ENCODE data around the gene NR2F1-AS1.

DNA sequence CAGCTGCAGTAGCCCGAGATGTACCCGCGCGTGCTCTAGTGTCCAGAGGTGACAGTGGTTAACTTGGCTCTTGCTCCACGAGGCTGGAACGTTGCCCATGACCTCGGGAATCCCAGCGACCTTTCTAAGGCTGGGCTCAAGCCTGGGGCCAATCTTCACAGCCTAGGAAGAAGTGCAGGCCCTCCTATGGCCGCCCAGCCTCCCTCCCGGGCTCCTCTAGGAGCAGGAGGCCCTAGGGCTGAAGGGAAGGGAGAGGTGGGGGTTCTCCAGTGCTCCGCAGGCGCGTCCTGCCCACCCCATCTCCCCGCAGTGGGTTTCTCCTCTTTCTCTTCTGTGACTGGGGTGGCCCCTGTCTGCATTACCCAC, 15.3 kb upstream of the NR2F1-AS1 start:
- TF ChIP-seq, protein P1, sequence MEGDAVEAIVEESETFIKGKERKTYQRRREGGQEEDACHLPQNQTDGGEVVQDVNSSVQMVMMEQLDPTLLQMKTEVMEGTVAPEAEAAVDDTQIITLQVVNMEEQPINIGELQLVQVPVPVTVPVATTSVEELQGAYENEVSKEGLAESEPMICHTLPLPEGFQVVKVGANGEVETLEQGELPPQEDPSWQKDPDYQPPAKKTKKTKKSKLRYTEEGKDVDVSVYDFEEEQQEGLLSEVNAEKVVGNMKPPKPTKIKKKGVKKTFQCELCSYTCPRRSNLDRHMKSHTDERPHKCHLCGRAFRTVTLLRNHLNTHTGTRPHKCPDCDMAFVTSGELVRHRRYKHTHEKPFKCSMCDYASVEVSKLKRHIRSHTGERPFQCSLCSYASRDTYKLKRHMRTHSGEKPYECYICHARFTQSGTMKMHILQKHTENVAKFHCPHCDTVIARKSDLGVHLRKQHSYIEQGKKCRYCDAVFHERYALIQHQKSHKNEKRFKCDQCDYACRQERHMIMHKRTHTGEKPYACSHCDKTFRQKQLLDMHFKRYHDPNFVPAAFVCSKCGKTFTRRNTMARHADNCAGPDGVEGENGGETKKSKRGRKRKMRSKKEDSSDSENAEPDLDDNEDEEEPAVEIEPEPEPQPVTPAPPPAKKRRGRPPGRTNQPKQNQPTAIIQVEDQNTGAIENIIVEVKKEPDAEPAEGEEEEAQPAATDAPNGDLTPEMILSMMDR (IDR thresholded peaks at IDR 0.05) = no peak
- TF ChIP-seq, protein P2, sequence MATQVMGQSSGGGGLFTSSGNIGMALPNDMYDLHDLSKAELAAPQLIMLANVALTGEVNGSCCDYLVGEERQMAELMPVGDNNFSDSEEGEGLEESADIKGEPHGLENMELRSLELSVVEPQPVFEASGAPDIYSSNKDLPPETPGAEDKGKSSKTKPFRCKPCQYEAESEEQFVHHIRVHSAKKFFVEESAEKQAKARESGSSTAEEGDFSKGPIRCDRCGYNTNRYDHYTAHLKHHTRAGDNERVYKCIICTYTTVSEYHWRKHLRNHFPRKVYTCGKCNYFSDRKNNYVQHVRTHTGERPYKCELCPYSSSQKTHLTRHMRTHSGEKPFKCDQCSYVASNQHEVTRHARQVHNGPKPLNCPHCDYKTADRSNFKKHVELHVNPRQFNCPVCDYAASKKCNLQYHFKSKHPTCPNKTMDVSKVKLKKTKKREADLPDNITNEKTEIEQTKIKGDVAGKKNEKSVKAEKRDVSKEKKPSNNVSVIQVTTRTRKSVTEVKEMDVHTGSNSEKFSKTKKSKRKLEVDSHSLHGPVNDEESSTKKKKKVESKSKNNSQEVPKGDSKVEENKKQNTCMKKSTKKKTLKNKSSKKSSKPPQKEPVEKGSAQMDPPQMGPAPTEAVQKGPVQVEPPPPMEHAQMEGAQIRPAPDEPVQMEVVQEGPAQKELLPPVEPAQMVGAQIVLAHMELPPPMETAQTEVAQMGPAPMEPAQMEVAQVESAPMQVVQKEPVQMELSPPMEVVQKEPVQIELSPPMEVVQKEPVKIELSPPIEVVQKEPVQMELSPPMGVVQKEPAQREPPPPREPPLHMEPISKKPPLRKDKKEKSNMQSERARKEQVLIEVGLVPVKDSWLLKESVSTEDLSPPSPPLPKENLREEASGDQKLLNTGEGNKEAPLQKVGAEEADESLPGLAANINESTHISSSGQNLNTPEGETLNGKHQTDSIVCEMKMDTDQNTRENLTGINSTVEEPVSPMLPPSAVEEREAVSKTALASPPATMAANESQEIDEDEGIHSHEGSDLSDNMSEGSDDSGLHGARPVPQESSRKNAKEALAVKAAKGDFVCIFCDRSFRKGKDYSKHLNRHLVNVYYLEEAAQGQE (IDR thresholded peaks at IDR 0.05) = no peak
- TF ChIP-seq MAFK (IDR thresholded peaks at IDR 0.05; ENCODE audit: partially characterized antibody) (no peak), POLR2A (IDR thresholded peaks at IDR 0.05; ENCODE audit: low read length) (no peak), ZC3H11A (IDR thresholded peaks at IDR 0.05) (no peak), SMC3 (IDR thresholded peaks at IDR 0.05) (no peak), CHD2 (IDR thresholded peaks at IDR 0.05; ENCODE audit: low read length, partially characterized antibody) (no peak), MYC (IDR thresholded peaks at IDR 0.05; ENCODE audit: borderline replicate concordance, low read length) (no peak)
- TF ChIP-seq, protein P3, sequence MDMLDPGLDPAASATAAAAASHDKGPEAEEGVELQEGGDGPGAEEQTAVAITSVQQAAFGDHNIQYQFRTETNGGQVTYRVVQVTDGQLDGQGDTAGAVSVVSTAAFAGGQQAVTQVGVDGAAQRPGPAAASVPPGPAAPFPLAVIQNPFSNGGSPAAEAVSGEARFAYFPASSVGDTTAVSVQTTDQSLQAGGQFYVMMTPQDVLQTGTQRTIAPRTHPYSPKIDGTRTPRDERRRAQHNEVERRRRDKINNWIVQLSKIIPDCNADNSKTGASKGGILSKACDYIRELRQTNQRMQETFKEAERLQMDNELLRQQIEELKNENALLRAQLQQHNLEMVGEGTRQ (IDR thresholded peaks at IDR 0.05) = no peak
- TF ChIP-seq, protein P4, sequence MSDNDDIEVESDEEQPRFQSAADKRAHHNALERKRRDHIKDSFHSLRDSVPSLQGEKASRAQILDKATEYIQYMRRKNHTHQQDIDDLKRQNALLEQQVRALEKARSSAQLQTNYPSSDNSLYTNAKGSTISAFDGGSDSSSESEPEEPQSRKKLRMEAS (IDR thresholded peaks at IDR 0.05) = no peak

Data from A549 (cell line).